Measurements from ENCODE around the gene LRRC8D. TPM values are rescaled to one million over a fixed set of nuclear protein-coding genes. Genes with fewer than 3 reads are reported as not detected.

Gene LRRC8D
- total RNA-seq, 1 experiment from 2014 or later: 43.3 TPM

- no peaks in the 10 kb centered on the region for H3K36me3 ChIP-seq (ENCODE audit: control insufficient read depth, insufficient read depth, low read length)
- ChIA-PET POLR2A (interaction anchor here (0.6 kb wide), 1 partner anchor 21 kb away, joined by 6 read pairs; no protein-coding TSS in a partner anchor), CTCF (no interaction called here)
- intact Hi-C loops (cut with micrococcal nuclease; ENCODE audit: unreplicated experiment): loop anchor here (5.0 kb wide), 1 partner anchor 206 kb away; no protein-coding TSS in a partner anchor
- TF ChIP-seq SIN3A (IDR thresholded peaks at IDR 0.05; ENCODE audit: borderline replicate concordance, insufficient read depth, low read depth, low read length) (no peak), POLR2AphosphoS5 (IDR thresholded peaks at IDR 0.05; ENCODE audit: low read depth, low read length) (no peak), TCF7L2 (IDR thresholded peaks at IDR 0.05; ENCODE audit: low read depth, low read length) (no peak), REST (IDR thresholded peaks at IDR 0.05; ENCODE audit: insufficient read depth in 1 of 2, low read depth in 2 of 2, low read length in 1 of 2) (no peak), CTCF (IDR thresholded peaks at IDR 0.05) (no peak)
- ATAC-seq: no peak
- H3K27ac ChIP-seq (ENCODE audit: low read length): no peak overlapping the region
- no peak overlapping the region for H3K4me3 ChIP-seq (ENCODE audit: low read depth in 2 of 2, low read length in 2 of 2)
- no TSS peak for BruUV-seq (replicated peaks)
- H3K9me3 ChIP-seq (ENCODE audit: control insufficient read depth, insufficient read depth, low read depth, low read length): no peaks in the 10 kb centered on the region
- H3K4me1 ChIP-seq (ENCODE audit: control insufficient read depth, insufficient read depth, low read length): no peaks in the 10 kb centered on the region
- H3K27me3 ChIP-seq (ENCODE audit: control insufficient read depth, insufficient read depth, low read length): peaks cover 2% of the 10 kb centered on the region; the same call in 1 of the 2 replicates
- no peak for DNase-seq (ENCODE audit: low read depth, low spot score)
- in situ Hi-C loops (cut with HindIII; ENCODE audit: low pct_unique_long_range_greater_than_20kb, low sequenced_read_pairs): no loop called here
Measured at GRCh38 chr1:89781494-89782126, 39.2 kb upstream of the LRRC8D start.

- TF ChIP-seq SIN3A (IDR thresholded peaks at IDR 0.05; ENCODE audit: borderline replicate concordance, insufficient read depth, low read depth, low read length): no peak
- TF ChIP-seq POLR2AphosphoS5 (IDR thresholded peaks at IDR 0.05; ENCODE audit: low read depth, low read length): no peak
- TF ChIP-seq TCF7L2 (IDR thresholded peaks at IDR 0.05; ENCODE audit: low read depth, low read length): no peak
- TF ChIP-seq REST (IDR thresholded peaks at IDR 0.05; ENCODE audit: insufficient read depth in 1 of 2, low read depth in 2 of 2, low read length in 1 of 2): no peak
- no peak for TF ChIP-seq CTCF (IDR thresholded peaks at IDR 0.05)
- H3K27ac ChIP-seq (ENCODE audit: low read length): no peak overlapping the region
- in situ Hi-C loops (cut with HindIII; ENCODE audit: low pct_unique_long_range_greater_than_20kb, low sequenced_read_pairs): no loop called here
- intact Hi-C loops (cut with micrococcal nuclease; ENCODE audit: unreplicated experiment): no loop called here
- no peaks in the 10 kb centered on the region for H3K36me3 ChIP-seq (ENCODE audit: control insufficient read depth, insufficient read depth, low read length)
- ChIA-PET CTCF (no interaction called here), POLR2A (interaction anchor here (0.6 kb wide), 1 partner anchor 8 kb away, joined by 5 read pairs; no protein-coding TSS in a partner anchor)
- no peak for DNase-seq (ENCODE audit: low read depth, low spot score)
- H3K4me3 ChIP-seq (ENCODE audit: low read depth in 2 of 2, low read length in 2 of 2): no peak overlapping the region
- H3K4me1 ChIP-seq (ENCODE audit: control insufficient read depth, insufficient read depth, low read length): no peaks in the 10 kb centered on the region
- H3K9me3 ChIP-seq (ENCODE audit: control insufficient read depth, insufficient read depth, low read depth, low read length): no peaks in the 10 kb centered on the region
- peaks cover 4% of the 10 kb centered on the region; the same call in 1 of the 2 replicates for H3K27me3 ChIP-seq (ENCODE audit: control insufficient read depth, insufficient read depth, low read length)
- no TSS peak for BruUV-seq (replicated peaks)
- 0 out of 2 replicates have a peak, but pooled peaks have one; percentile 29 for ATAC-seq
Measured at GRCh38 chr1:89786628-89787214, 34.1 kb upstream of the LRRC8D start.

Data from Panc1 (cell line).